ENCODE data around the gene RXRA.

- TF ChIP-seq POLR2A (IDR thresholded peaks at IDR 0.05; ENCODE audit: low read length) (no peak), GATA1 (IDR thresholded peaks at IDR 0.05; ENCODE audit: low read depth, low read length) (no peak)
Observed at GRCh38 chr9:134431626-134432025, 105.4 kb downstream of the RXRA start.
